HL-60 (cell line): ENCODE data around the gene NUDT3.

ENCODE experiments used
- GABPA ChIP-seq: IDR thresholded peaks from 2 replicates; pipeline ENCODE4 v1.6.1; 2012; ENCODE audit warnings: low read depth
- POLR2AphosphoS5 ChIP-seq: IDR thresholded peaks from 2 replicates; pipeline ENCODE4 v1.6.1; 2012; ENCODE audit warnings: low read depth
- SPI1 ChIP-seq: IDR thresholded peaks from 2 replicates; pipeline ENCODE4 v1.6.1; 2012; ENCODE audit warnings: low read depth, mild to moderate bottlenecking, borderline replicate concordance
- TF ChIP-seq, protein P1 (sequence below): IDR thresholded peaks from one replicate; pipeline ENCODE4 v1.5.1; 2011; ENCODE audit warnings: low read length, control low read depth, inconsistent platforms; ENCODE audit not compliant: insufficient read depth

- TF ChIP-seq, protein P1, sequence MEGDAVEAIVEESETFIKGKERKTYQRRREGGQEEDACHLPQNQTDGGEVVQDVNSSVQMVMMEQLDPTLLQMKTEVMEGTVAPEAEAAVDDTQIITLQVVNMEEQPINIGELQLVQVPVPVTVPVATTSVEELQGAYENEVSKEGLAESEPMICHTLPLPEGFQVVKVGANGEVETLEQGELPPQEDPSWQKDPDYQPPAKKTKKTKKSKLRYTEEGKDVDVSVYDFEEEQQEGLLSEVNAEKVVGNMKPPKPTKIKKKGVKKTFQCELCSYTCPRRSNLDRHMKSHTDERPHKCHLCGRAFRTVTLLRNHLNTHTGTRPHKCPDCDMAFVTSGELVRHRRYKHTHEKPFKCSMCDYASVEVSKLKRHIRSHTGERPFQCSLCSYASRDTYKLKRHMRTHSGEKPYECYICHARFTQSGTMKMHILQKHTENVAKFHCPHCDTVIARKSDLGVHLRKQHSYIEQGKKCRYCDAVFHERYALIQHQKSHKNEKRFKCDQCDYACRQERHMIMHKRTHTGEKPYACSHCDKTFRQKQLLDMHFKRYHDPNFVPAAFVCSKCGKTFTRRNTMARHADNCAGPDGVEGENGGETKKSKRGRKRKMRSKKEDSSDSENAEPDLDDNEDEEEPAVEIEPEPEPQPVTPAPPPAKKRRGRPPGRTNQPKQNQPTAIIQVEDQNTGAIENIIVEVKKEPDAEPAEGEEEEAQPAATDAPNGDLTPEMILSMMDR = no peak
- TF ChIP-seq POLR2AphosphoS5 = no peak
- no peak for TF ChIP-seq GABPA
- no peak for TF ChIP-seq SPI1
Measured at GRCh38 chr6:34378470-34378869, 14.0 kb downstream of the NUDT3 start.
